Loucy (cell line): ENCODE data around the gene MBP.

Experiments used
- H2AFZ ChIP-seq: fragments of 200-600 bp; sonication (generic); 2 replicates; pipeline ENCODE4 v1.6.0; 2016; ENCODE audit warnings: antibody characterized with exemption, mild to moderate bottlenecking, low read length, moderate library complexity
- H3F3A ChIP-seq: fragments of 200-600 bp; 2 replicates; pipeline ENCODE4 v1.6.0; 2016; ENCODE audit warnings: antibody characterized with exemption, low read depth, mild to moderate bottlenecking
- H3K27me3 ChIP-seq: fragments of 200-600 bp; sonication (generic); 2 replicates; pipeline ENCODE4 v1.6.1; 2014; ENCODE audit warnings: low read length, mild to moderate bottlenecking; ENCODE audit not compliant: insufficient read depth, poor library complexity, severe bottlenecking
- H3K36me3 ChIP-seq: fragments of 200-600 bp; sonication (generic); 2 replicates; pipeline ENCODE4 v1.6.1; 2016; ENCODE audit warnings: low read length; ENCODE audit not compliant: insufficient read depth
- H3K4me1 ChIP-seq: fragments of 200-600 bp; sonication (generic); 2 replicates; pipeline ENCODE4 v1.5.1; 2014; ENCODE audit warnings: low read length, mild to moderate bottlenecking; ENCODE audit not compliant: insufficient read depth, poor library complexity, severe bottlenecking
- H3K4me2 ChIP-seq: fragments of 200-600 bp; sonication (generic); 2 replicates; pipeline ENCODE4 v1.6.0; 2014; ENCODE audit warnings: antibody characterized with exemption, low read length, low read depth, mild to moderate bottlenecking; ENCODE audit not compliant: poor library complexity, severe bottlenecking
- H3K4me3 ChIP-seq: fragments of 200-600 bp; sonication (generic); 2 replicates; pipeline ENCODE4 v1.5.1; 2014; ENCODE audit warnings: low read length, mild to moderate bottlenecking, mixed read lengths; ENCODE audit not compliant: poor library complexity, severe bottlenecking
- H3K79me2 ChIP-seq: fragments of 200-600 bp; sonication (generic); 2 replicates; pipeline ENCODE4 v1.6.1; 2014; ENCODE audit warnings: low read length; ENCODE audit not compliant: insufficient read depth
- H3K9ac ChIP-seq: fragments of 200-600 bp; sonication (generic); 2 replicates; pipeline ENCODE4 v1.6.0; 2014; ENCODE audit warnings: mild to moderate bottlenecking, low read depth, low read length, moderate library complexity; ENCODE audit not compliant: poor library complexity, severe bottlenecking
- H3K9me2 ChIP-seq: fragments of 200-600 bp; sonication (generic); replicated peaks from 2 replicates; pipeline ENCODE4 v1.6.1; 2016; ENCODE audit warnings: low read depth, low read length, mixed read lengths
- H3K9me3 ChIP-seq: fragments of 200-600 bp; sonication (generic); 2 replicates; pipeline ENCODE4 v1.6.1; 2014; ENCODE audit warnings: mild to moderate bottlenecking, antibody characterized with exemption, low read length, low read depth; ENCODE audit not compliant: insufficient read depth
- H4K20me1 ChIP-seq: fragments of 200-600 bp; sonication (generic); 2 replicates; pipeline ENCODE4 v1.6.0; 2014; ENCODE audit warnings: antibody characterized with exemption, low read length, mild to moderate bottlenecking; ENCODE audit not compliant: insufficient read depth, poor library complexity, severe bottlenecking
- EZH2phosphoT487 ChIP-seq: fragments of 200-600 bp; IDR thresholded peaks from 2 replicates; pipeline ENCODE4 v1.6.1; 2018; ENCODE audit warnings: antibody characterized with exemption, mild to moderate bottlenecking, moderate library complexity, borderline replicate concordance
- TF ChIP-seq, protein P1 (sequence below): fragments of 200-600 bp; sonication (generic); conservative IDR thresholded peaks from 2 replicates; pipeline ENCODE4 v1.5.1; 2014; ENCODE audit warnings: mild to moderate bottlenecking, antibody characterized with exemption, low read length

MBP gene

DNA sequence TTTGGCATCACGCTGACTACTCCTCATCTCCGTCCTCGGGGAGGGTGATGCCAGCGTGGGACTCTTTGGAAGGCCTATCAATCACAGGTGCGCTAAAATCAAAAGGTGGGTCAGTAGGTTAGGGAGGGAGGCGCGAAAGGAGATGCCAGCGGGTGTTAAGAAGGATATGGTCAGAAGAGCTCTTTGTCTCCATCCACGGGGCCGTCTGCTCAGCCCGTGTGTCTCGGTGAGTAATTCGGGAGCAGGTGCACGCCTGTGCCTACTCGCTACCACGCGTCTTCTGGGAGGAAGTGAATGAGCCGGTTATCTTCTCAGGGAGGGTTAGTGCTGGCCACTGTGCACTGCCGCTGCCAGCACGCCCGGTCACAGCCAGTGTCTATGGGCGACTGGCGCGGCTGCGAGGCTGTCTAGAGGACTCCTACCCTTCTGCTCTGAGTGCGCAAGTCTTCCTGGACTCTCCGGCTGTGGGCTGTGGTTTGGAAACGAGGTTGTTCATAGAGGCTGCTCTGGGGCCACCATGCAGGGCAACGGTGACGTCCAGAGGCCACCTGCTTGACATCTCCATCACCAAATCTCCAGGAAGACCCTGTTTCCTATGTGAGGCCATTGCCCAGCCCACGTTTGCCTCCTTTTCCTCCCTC is 153.4 kb downstream of the MBP start:
- Histone ChIP-seq H3K4me2 (no peak overlapping the region), H3K4me3 (no peak overlapping the region), H3K9me2 (no peaks in the 10 kb centered on the region), H4K20me1 (no peaks in the 10 kb centered on the region), H3F3A (no peaks in the 10 kb centered on the region), H3K27me3 (no peaks in the 10 kb centered on the region), H3K36me3 (no peaks in the 10 kb centered on the region), H3K79me2 (no peaks in the 10 kb centered on the region), H3K9me3 (no peaks in the 10 kb centered on the region), H3K9ac (no peak overlapping the region), H2AFZ (no peak overlapping the region), H3K4me1 (peaks cover 22% of the 10 kb centered on the region)
- TF ChIP-seq, protein P1, sequence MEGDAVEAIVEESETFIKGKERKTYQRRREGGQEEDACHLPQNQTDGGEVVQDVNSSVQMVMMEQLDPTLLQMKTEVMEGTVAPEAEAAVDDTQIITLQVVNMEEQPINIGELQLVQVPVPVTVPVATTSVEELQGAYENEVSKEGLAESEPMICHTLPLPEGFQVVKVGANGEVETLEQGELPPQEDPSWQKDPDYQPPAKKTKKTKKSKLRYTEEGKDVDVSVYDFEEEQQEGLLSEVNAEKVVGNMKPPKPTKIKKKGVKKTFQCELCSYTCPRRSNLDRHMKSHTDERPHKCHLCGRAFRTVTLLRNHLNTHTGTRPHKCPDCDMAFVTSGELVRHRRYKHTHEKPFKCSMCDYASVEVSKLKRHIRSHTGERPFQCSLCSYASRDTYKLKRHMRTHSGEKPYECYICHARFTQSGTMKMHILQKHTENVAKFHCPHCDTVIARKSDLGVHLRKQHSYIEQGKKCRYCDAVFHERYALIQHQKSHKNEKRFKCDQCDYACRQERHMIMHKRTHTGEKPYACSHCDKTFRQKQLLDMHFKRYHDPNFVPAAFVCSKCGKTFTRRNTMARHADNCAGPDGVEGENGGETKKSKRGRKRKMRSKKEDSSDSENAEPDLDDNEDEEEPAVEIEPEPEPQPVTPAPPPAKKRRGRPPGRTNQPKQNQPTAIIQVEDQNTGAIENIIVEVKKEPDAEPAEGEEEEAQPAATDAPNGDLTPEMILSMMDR = no peak
- TF ChIP-seq EZH2phosphoT487 = no peak

DNA sequence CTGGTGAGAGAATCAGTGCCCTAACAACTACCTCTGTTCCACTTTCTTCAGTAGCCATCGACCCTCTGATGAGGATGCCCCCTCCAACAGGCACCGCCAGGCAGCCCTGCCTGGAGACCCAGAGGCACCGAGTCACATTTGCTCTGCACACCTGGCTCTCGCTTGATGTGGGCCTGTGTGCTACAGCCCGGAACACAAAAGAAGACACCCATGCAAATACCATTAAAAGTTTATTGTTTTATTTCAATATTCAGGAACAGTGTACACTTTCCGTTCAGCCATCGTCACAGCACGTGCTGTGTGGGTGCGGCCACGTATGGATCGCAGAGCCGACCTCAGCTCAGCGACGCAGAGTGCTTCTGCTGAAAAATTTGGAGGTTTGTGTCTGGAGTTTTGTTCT is 154.0 kb downstream of the MBP start:
- Histone ChIP-seq H3K4me1 (peaks cover 21% of the 10 kb centered on the region), H3F3A (no peaks in the 10 kb centered on the region), H3K4me2 (no peak overlapping the region), H3K36me3 (no peaks in the 10 kb centered on the region), H3K27me3 (no peaks in the 10 kb centered on the region), H3K9me3 (no peaks in the 10 kb centered on the region), H3K79me2 (no peaks in the 10 kb centered on the region), H3K9me2 (no peaks in the 10 kb centered on the region), H2AFZ (no peak overlapping the region), H4K20me1 (no peaks in the 10 kb centered on the region), H3K9ac (no peak overlapping the region), H3K4me3 (no peak overlapping the region)
- TF ChIP-seq, protein P1 = no peak
- no peak for TF ChIP-seq EZH2phosphoT487

DNA sequence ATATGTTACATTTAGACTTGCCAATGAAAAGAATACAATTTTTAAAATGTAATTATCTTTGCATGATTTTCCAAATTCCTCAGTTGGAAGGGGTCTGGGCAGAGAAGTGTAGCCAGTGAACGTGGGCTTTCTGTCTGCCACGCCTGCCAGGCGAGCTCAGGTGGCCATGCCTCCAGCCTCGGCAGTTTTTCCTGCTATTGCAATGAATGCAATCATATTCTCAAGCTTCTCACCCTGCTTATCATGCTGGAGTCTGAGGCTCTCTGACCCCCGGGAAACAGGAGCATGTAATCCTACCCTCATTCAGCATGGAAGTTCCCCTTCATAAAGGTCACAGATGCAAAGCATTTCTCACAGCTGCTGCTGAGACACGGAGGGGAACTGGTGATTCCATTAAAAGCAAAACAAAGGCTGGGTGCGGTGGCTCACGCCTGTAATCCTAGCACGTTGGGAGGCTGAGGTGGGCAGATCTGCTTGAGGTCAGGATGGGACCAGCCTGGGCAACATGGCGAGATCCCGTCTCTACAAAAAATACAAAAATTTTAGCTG is 154.8 kb downstream of the MBP start:
- Histone ChIP-seq H3K4me3 (no peak overlapping the region), H3K4me2 (no peak overlapping the region), H3K79me2 (no peaks in the 10 kb centered on the region), H3K4me1 (peaks cover 12% of the 10 kb centered on the region), H3K9me3 (no peaks in the 10 kb centered on the region), H3F3A (no peaks in the 10 kb centered on the region), H3K36me3 (no peaks in the 10 kb centered on the region), H3K9me2 (no peaks in the 10 kb centered on the region), H3K27me3 (no peaks in the 10 kb centered on the region), H2AFZ (no peak overlapping the region), H3K9ac (no peak overlapping the region), H4K20me1 (no peaks in the 10 kb centered on the region)
- TF ChIP-seq, protein P1 = no peak
- no peak for TF ChIP-seq EZH2phosphoT487
